IPS DF 6.9 (cell line): ENCODE data around the gene INPP4B.

Experiments
- DNase-seq: peaks from one replicate; pipeline ENCODE4 v3.0.0-alpha.2; 2013; ENCODE audit warnings: low read depth, low spot score
- H3K27ac ChIP-seq: one replicate; pipeline ENCODE4 v1.5.1; 2013; ENCODE audit warnings: low read length, control low read depth
- H3K27me3 ChIP-seq: 2 replicates; pipeline ENCODE4 v1.6.1; 2013; ENCODE audit warnings: mild to moderate bottlenecking, low read length; ENCODE audit not compliant: control insufficient read depth, insufficient read depth
- H3K36me3 ChIP-seq: 2 replicates; pipeline ENCODE4 v1.6.1; 2013; ENCODE audit warnings: low read length; ENCODE audit not compliant: control insufficient read depth, insufficient read depth
- H3K4me1 ChIP-seq: 2 replicates; pipeline ENCODE4 v1.6.1; 2013; ENCODE audit warnings: low read length; ENCODE audit not compliant: control insufficient read depth, insufficient read depth
- H3K4me3 ChIP-seq: 2 replicates; pipeline ENCODE4 v1.5.1; 2013; ENCODE audit warnings: mild to moderate bottlenecking, low read length
- H3K9me3 ChIP-seq: 2 replicates; pipeline ENCODE4 v1.6.1; 2013; ENCODE audit warnings: low read length, inconsistent platforms; ENCODE audit not compliant: control insufficient read depth, insufficient read depth
- WGBS: extraction: QIAGEN DNeasy Blood & Tissue Kit; methylation state at CpG from one replicate; pipeline ENCODE4 v1.1.7; 2013; ENCODE audit warnings: mixed read lengths, missing lambda C conversion rate; ENCODE audit not compliant: insufficient read length, insufficient coverage; 5-methylcytosine and 5-hydroxymethylcytosine counted together

The INPP4B gene

GRCh38 chr4:142044271-142044670 lies 801.8 kb downstream of the INPP4B start:
- H3K4me1 ChIP-seq = peaks cover 2% of the 10 kb centered on the region; the same call in 1 of the 2 replicates

GRCh38 chr4:142043509-142043908 lies 802.6 kb downstream of the INPP4B start:
- Histone ChIP-seq H3K4me1 (peaks cover 2% of the 10 kb centered on the region; the same call in 1 of the 2 replicates), H3K27me3 (no peaks in the 10 kb centered on the region), H3K4me3 (no peak overlapping the region), H3K27ac (no peak overlapping the region), H3K36me3 (no peaks in the 10 kb centered on the region), H3K9me3 (no peaks in the 10 kb centered on the region)
- no peak for DNase-seq

More at GRCh38 chr4:142044271-142044670, 801.8 kb downstream of the INPP4B start:
- H3K4me3 ChIP-seq = no peak overlapping the region
- no peaks in the 10 kb centered on the region for H3K9me3 ChIP-seq
- DNase-seq = no peak
- WGBS = no CpG with 5 or more reads among the region's 3 CpGs
- no peaks in the 10 kb centered on the region for H3K36me3 ChIP-seq
- no peaks in the 10 kb centered on the region for H3K27me3 ChIP-seq
- no peak overlapping the region for H3K27ac ChIP-seq

- H3K9me3 ChIP-seq = no peaks in the 10 kb centered on the region
- no CpG with 5 or more reads among the region's 1 CpG for WGBS
- no peak overlapping the region for H3K27ac ChIP-seq
- no peak overlapping the region for H3K4me3 ChIP-seq
- H3K36me3 ChIP-seq = no peaks in the 10 kb centered on the region
- no peak for DNase-seq
- no peaks in the 10 kb centered on the region for H3K27me3 ChIP-seq
- peaks cover 2% of the 10 kb centered on the region; the same call in 1 of the 2 replicates for H3K4me1 ChIP-seq
These were observed 804.3 kb downstream of the INPP4B start for GRCh38 chr4:142041788-142042187.

GRCh38 chr4:142040043-142040442 lies 806.1 kb downstream of the INPP4B start:
- H3K4me3 ChIP-seq = no peak overlapping the region
- no CpG with 5 or more reads among the region's 3 CpGs for WGBS
- H3K9me3 ChIP-seq = no peaks in the 10 kb centered on the region
- H3K4me1 ChIP-seq = peaks cover 2% of the 10 kb centered on the region; the same call in 1 of the 2 replicates
- no peak overlapping the region for H3K27ac ChIP-seq
- no peaks in the 10 kb centered on the region for H3K36me3 ChIP-seq
- H3K27me3 ChIP-seq = no peaks in the 10 kb centered on the region
- no peak for DNase-seq

GRCh38 chr4:142036795-142037583 lies 809.1 kb downstream of the INPP4B start:
- WGBS = no CpG with 5 or more reads among the region's 4 CpGs
- H3K36me3 ChIP-seq = no peaks in the 10 kb centered on the region
- no peaks in the 10 kb centered on the region for H3K9me3 ChIP-seq
- no peak for DNase-seq
- no peak overlapping the region for H3K27ac ChIP-seq
- no peak overlapping the region for H3K4me3 ChIP-seq
- no peaks in the 10 kb centered on the region for H3K27me3 ChIP-seq
- no peaks in the 10 kb centered on the region for H3K4me1 ChIP-seq

GRCh38 chr4:142035566-142035965 lies 810.5 kb downstream of the INPP4B start:
- H3K27me3 ChIP-seq = no peaks in the 10 kb centered on the region
- H3K9me3 ChIP-seq = no peaks in the 10 kb centered on the region
- H3K4me3 ChIP-seq = no peak overlapping the region
- no peaks in the 10 kb centered on the region for H3K36me3 ChIP-seq
- no peak overlapping the region for H3K27ac ChIP-seq
- no peaks in the 10 kb centered on the region for H3K4me1 ChIP-seq
- no peak for DNase-seq

GRCh38 chr4:142034101-142034500 lies 812.0 kb downstream of the INPP4B start:
- DNase-seq = no peak
- no peaks in the 10 kb centered on the region for H3K36me3 ChIP-seq
- no peaks in the 10 kb centered on the region for H3K9me3 ChIP-seq
- H3K4me3 ChIP-seq = no peak overlapping the region
- 100% methylated on average over 2 of the region's 3 CpGs for WGBS
- H3K27ac ChIP-seq = no peak overlapping the region
- no peaks in the 10 kb centered on the region for H3K4me1 ChIP-seq
- no peaks in the 10 kb centered on the region for H3K27me3 ChIP-seq

GRCh38 chr4:142030010-142030409 lies 816.1 kb downstream of the INPP4B start:
- H3K4me3 ChIP-seq = no peak overlapping the region
- no CpG with 5 or more reads among the region's 4 CpGs for WGBS
- no peak overlapping the region for H3K27ac ChIP-seq
- DNase-seq = no peak
- H3K4me1 ChIP-seq = no peaks in the 10 kb centered on the region
- H3K9me3 ChIP-seq = no peaks in the 10 kb centered on the region
- no peaks in the 10 kb centered on the region for H3K27me3 ChIP-seq
- H3K36me3 ChIP-seq = no peaks in the 10 kb centered on the region

- H3K4me1 ChIP-seq = no peaks in the 10 kb centered on the region
- H3K4me3 ChIP-seq = no peak overlapping the region
- H3K27ac ChIP-seq = no peak overlapping the region
- H3K27me3 ChIP-seq = no peaks in the 10 kb centered on the region
- no CpG with 5 or more reads among the region's 2 CpGs for WGBS
- no peak for DNase-seq
- H3K36me3 ChIP-seq = no peaks in the 10 kb centered on the region
- H3K9me3 ChIP-seq = no peaks in the 10 kb centered on the region
These were observed 824.3 kb downstream of the INPP4B start for GRCh38 chr4:142021761-142022160.

GRCh38 chr4:142021181-142021580 lies 824.9 kb downstream of the INPP4B start:
- WGBS = no CpG with 5 or more reads among the region's 1 CpG
- H3K36me3 ChIP-seq = no peaks in the 10 kb centered on the region
- DNase-seq = no peak
- H3K27me3 ChIP-seq = no peaks in the 10 kb centered on the region
- H3K4me1 ChIP-seq = no peaks in the 10 kb centered on the region
- no peaks in the 10 kb centered on the region for H3K9me3 ChIP-seq
- H3K4me3 ChIP-seq = no peak overlapping the region
- no peak overlapping the region for H3K27ac ChIP-seq

- Histone ChIP-seq H3K4me3 (no peak overlapping the region), H3K9me3 (no peaks in the 10 kb centered on the region), H3K27me3 (no peaks in the 10 kb centered on the region), H3K27ac (no peak overlapping the region), H3K4me1 (no peaks in the 10 kb centered on the region; the same call in 1 of the 2 replicates), H3K36me3 (no peaks in the 10 kb centered on the region)
- no peak for DNase-seq
These were observed 830.1 kb downstream of the INPP4B start for GRCh38 chr4:142016031-142016430.
